ENCODE measurements around the gene ATXN7L1.

GRCh38 chr7:105644937-105645336 is 231.5 kb downstream of the ATXN7L1 start:
- TF ChIP-seq POLR2A (IDR thresholded peaks at IDR 0.05) = no peak
- no peak for TF ChIP-seq POLR2AphosphoS5 (IDR thresholded peaks at IDR 0.05)
